ENCODE results near the gene FHOD3. TPM values are rescaled to one million over a fixed set of nuclear protein-coding genes. Genes with fewer than 3 reads are reported as not detected.

Gene FHOD3
- polyA plus RNA-seq (ENCODE audit: insufficient read depth in 1 of 5, insufficient read length in 5 of 5, low replicate concordance in 1 of 5), result 1 to 10 TPM; 1.5 to 2.5 (median 2.1) TPM
- long read RNA-seq, donor 1, result 0 reads
- long read RNA-seq, donor 2, result 0 reads
- long read RNA-seq, donor 3, partial matches to known transcripts, result 108 of 164 reads
- long read RNA-seq, donor 3, other reads (novel, unspliced or antisense), result 56 of 164 reads
- long read RNA-seq, donor 4, result 0 reads
- long read RNA-seq, donor 5, partial matches to known transcripts, result 334 of 410 reads
- long read RNA-seq, donor 5, other reads (novel, unspliced or antisense), result 76 of 410 reads
- long read RNA-seq, donor 6, full-length matches to known transcripts, result 1 of 1 reads
- long read RNA-seq, donor 6, partial matches to known transcripts, result 0 of 1 reads
- long read RNA-seq, donor 6, other reads (novel, unspliced or antisense), result 0 of 1 reads
- long read RNA-seq, donor 7, partial matches to known transcripts, result 25 of 115 reads
- long read RNA-seq, donor 7, other reads (novel, unspliced or antisense), result 90 of 115 reads
- long read RNA-seq, donor 8, partial matches to known transcripts, result 30 of 35 reads
- long read RNA-seq, donor 8, other reads (novel, unspliced or antisense), result 5 of 35 reads

DNA sequence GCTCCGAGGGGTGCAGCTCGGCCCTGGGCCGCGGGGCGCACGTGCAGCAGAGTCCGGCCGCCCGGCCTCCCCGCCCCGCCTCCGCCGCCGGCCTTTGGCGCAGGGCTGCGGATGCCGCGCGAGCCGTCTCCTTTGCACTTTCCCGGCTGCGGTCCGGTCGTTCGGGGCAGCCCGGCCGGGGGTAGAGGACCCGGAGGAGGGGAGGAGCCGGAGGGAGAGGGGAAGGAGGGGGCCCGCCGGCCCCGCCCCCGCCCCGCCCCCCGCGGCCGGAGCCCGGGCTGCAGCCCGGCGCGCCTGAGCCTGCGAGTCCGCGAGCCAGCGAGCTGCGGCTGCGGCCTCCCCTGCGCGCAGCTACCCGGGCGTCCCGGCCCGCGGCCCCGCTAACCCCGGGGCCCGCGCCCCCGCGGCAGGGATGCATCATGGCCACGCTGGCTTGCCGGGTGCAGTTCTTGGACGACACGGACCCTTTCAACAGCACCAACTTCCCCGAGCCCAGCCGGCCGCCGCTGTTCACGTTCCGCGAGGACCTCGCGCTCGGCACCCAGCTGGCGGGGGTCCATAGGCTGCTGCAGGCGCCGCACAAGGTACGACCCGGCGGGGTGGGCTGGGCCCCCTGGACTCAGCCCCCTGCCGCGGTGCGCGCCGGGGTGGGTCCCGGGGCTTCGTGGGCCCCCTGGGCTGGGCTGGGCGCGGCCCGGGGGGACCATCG, at the start of gene FHOD3:
Gene FHOD3, plus strand, starts transcription at position 297 of the 709 bp plus-strand sequence. Its CDS starts 123 bp downstream, at position 420.
- peak; percentile 17 to 23 for DNase-seq

DNA sequence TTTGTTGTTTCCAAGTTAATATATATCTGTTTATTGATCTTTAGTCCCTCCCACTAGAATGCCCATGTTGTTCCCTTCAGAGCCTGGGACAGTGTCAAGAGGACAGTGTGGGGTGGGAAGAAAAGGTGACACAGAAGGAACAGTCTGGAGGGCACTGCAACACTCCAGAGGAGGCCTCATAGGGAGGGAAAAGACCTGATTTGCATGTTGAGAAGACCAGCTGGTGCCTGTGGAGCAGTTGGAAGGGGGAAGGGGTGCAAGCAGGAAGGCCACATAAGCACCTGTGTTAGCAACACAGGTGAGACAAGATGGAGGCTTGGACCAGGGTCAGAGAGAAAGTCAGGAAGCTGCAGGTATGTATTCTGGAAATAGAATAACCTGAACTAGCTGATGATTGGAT, 48.1 kb upstream of the FHOD3 start:
- DNase-seq, result no peak

DNA sequence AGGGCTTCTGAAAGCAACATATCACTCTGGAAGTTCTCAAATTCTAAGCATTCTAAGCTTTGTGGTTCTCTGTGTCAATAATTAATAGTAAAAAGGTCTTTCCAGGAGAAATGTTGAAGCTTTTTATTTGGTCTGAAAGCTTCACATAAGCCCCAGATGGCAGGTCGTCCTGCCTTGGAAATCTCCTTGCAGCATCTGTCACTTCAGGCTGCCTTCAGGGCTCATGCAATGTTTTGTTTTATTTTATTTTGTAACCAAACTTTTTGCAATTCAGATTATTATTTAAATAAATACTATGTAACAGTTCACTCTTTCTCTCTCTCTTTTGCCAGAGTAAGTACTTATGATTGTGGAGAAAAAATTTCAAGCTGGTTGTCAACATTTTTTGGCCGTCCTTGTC, 46.7 kb upstream of the FHOD3 start:
- no peak for DNase-seq

DNA sequence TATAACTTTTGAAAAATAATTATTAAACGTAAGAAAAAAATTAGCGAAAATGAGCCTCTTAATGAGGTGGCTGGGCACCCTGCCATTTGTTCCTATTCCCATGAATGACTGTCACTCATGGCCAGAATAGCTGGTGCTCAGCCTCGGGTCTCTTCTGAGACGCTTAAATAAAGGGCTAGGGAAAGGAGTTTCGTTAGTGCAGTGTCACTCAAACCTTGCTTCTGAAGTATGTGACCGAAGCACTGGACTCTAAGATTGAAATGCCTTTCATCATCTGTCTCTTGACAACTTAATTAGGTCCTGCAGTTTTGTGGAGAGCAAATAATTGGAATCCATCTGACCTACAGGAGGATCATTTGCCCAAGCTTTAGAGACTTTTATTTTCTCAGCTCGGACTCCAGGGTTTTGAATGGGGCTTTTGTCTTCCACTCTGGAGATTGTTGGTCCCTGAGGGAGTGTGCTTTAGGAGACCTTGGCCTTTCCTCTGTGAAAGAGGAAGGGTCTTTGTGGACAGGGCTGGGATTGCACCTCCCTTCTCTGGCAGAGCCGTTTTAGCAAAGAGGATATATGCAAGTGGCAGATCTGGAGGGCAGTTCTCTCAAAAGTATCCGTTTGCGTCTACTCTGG, 42.3 kb upstream of the FHOD3 start:
- no peak for DNase-seq

DNA sequence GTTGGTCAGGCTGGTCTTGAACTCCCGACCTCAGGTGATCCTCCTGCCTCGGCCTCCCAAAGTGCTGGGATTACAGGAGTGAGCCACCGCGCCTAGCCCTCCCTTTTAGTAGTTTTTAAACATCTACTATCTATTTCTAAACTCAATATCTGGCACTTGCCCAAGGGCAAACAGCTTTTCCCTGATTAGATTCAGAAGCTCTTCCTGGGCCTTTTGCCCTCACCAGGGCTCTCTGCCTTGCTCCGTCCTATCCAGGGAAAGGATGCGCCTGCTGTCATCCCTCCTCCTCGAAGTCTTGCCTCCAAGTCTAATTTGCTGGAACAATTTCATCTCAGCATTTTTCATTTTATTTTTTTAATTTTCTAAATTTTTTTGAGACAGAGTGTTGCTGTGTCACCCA, 41.4 kb upstream of the FHOD3 start:
- DNase-seq, result no peak

DNA sequence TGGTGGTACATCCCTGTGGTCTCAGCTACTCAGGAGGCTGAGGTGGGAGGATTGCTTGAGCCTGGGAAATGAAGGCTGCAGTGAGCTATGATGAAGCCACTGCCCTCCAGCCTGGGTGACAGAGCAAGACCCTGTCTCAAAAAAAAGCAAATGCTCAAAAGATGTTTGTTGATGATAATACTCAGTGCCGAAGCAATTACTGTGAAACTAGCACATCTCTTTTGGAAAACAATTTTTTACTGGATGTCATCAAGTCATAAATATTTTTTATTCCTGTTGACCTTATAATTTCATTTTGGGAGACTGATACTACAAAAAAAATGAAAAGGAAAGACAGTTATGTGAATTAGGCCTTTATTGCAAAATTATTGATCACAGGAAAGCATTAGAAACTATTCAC, 34.5 kb upstream of the FHOD3 start:
- DNase-seq, result no peak

DNA sequence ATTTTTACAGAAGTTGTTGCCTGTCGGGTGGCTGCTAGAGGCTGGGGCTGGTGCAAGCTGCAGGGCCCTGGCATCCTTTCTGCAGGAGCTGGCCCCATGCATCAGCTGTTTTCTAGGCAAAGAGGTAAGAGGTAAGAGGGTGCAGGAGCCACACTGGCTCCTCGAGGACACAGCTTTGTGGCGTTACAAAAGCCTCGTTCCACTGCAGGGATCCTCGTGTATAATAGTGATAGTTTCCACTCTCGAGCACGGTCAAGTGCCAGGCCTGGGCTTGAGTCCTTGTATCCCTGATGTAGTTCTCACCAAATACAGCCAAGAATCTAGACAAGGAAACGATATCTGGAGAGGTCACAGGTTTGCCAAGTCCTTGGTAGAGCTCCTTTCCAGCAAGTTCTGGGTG, 33.2 kb upstream of the FHOD3 start:
- DNase-seq, result no peak

DNA sequence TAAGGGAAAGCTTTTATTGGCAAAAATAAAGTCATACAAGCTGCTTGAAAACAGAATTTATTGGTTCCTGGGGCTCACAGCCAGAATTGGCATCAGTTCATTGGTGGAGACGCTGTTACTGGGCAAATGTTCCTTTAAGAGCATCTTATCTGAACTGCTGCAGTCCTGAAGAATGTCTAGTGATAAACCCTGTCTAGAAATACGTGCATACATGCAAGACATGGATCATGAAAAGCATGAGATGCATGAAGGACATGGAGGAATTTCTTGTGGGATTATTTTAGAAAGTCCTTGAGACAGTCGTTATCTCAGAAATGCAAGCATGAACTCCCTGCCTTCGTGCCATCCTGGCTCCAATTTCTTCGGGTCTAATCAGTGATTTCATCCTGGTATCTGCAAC, 32.5 kb upstream of the FHOD3 start:
- no peak for DNase-seq

DNA sequence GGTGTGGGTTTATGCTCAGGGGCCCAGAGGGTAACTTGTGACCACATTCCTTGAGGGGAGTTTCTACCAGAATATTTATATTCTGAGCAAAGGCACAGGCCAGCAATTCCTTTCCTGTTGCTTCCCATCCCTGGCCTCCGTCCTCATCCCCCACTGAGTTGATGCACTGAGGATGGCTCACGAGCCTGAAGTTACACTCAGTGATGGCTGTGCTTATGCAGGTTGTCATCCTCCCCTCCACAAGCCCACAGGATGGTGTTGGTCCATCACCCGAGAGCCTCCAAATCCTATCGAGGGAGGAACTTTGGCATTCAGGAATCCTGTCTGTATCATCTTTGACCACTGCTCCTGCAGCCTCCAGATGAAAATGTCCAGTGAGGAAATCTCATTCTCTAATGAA, 28.4 kb upstream of the FHOD3 start:
- no peak for DNase-seq

DNA sequence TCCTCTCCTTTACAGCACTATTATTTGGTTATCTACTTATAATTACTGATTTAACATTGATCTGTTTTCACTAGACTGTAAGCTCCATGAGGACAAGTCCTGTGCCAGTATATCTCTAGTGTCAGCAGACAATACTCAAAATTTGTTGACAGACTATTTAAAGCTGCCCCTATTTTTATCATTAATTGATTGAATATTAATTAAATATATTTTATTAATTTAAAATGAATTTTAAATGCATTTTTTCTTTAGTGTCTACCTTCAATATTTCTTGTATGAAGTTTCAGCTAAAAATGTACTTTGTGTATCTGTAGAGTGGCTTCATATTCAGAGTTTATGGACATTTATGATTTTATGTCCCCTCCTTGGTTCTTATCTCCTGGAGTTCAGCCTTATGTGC, 26.4 kb upstream of the FHOD3 start:
- DNase-seq, result no peak

DNA sequence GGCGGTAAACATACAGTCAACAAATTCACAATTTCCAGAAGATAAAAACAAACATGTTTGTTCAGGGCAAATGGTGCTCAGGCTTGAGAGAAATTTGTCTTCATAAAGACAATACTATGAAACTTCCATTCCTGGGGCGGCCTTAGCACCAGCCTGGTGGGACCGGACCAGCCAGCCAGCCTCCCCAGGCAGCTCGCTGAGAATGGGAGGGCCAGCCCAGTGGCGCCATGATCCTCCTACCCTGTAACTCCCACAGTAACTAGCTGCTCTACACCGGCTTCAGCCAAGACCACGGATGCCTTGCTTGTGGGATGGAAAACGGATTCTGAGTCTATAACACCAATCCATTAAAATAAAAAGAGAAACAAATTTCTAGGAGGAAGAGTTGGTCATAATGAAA, 24.2 kb upstream of the FHOD3 start:
- no peak for DNase-seq

DNA sequence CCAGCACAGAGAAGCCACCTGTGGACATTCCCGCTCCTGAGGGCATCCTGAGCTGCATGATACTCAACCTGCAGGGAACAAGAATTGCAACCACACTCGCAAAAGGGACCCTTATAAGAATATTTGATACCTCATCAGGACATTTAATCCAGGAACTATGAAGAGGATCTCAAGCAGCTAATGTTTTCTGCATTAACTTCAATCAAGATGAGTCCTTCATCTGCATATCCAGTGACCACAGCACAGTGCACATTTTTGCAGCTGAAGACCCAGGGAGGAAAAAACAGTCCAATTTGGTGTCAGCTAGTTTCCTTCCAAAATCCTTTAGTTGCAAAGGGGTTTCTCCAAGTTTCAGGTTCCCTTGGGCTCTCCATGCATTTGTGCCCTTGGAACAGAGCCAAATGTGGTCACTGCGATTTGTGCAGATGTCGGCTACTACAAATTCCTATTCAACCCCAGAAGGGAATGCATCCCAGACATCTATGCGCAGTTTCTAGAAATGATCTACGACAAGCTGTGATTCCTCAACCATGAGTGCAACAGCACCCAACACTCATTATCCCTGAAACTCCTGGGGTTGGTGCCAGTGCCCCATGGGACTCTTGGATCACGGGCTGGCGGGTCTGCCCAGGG, 23.3 kb upstream of the FHOD3 start:
- DNase-seq, result no peak

DNA sequence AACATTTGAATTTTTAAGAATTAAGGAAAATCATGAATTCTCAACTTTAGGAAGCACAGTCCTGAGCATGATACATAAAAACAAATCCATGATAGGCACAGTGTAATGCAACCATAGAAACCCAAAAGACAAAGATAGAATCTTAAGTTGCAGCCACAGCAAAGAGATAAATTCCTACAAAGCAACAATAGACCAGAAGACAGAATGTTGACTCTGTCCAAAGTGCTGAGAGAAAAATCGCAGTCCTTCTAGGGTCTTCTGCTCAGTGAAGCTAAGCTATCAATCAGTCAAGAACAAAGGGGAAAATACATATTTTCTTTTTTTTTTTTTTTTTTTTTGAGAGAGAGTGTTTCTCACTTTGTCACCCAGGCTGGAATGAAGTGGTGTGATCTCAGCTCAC, 22.0 kb upstream of the FHOD3 start:
- DNase-seq, result no peak

DNA sequence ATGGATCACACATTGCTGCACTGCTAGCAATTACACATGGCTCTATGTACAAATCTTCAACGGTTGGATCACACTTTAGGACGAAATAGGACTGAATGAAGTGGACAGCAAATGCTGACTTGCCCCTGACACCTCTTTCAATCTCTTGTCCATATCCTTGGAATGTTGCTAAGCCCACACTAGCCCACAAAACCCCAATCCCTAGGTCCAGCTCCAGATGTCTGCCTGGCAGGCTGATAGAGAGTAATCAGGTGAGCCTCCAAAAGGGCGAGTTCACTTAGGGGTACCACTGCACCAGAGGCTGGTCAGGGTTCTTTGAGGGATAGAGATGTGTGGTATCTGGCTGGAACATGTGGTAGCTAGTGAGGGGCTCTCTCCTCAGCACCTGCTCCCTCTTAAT, 18.5 kb upstream of the FHOD3 start:
- DNase-seq, result no peak

DNA sequence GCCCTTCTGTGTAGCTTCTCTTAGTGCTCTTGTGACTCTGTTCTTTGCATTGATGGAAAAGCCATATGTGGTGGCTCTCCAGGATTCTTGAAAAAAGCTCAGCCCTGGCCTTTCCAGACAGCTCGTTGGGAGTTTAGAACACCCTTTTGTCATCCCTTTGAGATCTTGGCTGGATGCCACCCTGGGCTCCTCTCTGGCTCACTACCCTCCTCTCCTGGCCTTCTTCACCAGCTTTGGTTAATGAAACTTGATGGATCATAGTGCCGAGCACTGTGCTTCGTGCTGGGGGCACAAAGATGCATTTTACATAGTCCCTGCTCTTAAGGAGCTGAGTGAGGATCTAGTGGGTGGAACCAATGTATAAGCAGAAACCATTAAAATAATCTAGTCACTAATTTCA, 15.6 kb upstream of the FHOD3 start:
- DNase-seq, result no peak

DNA sequence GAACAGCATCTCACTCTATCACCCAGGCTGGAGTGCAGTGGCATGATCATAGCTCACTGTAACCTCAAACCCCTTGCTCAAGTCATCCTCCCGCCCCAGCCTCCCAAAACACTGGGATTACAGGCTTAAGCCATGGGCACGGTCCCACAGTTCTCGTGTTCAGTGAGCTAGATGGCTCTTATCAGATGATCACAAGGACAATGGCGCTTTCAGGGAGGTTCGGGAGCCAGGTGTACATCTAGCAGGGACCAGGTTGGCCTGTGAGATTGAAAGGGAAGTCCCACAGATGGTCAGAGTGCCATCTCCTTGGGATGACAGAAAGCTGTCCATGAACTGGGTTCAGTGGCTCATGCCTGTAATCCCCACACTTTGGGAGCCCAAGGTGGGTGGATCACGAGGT, 14.1 kb upstream of the FHOD3 start:
- DNase-seq, result no peak

DNA sequence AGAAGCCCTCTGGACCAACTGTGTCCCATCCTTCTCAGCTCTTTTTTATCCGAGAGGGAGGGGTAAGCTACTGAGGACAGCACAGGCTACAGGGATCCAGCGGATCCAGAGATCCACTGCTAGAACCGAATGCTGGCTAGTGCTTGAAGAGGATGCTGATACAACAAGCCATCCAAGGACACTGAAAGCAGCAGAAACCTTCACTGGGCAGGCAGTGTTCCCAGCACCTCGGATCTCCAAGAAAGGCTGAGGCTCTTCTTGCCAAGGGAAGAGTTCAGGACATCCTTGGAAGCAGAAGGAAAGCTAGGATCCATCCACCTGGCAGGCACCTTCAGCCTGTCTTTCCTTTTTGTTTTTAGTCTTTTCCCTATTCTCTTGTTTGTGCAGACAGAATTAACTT, 13.2 kb upstream of the FHOD3 start:
- DNase-seq, result no peak

DNA sequence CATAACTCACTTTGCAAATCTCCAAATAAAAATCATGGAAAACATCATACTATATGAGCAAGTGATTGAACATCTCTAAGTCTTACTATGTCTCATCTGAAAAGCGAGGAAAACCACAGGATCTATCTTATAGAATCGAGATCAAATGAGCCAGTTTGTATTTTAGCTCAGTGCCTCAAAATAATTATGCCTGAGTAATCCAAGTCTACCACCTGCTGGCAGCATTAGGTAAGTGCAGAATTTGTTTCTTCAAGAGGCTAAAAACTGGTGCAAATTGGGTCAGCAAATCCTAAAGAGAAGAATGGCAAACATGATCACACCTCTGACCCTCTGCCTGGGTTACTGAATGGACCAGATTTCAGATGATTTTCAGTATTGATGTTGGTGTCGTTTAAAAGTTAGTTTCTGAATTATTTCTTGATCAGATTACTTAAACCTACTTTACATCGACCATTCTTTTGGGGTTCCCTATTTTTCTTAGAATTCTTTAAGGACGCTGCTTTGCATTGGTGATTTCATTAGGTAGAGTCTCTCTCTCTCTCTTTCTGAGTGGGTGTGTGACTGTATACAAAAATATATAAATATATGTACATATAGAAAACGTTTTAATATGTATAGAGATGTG, 12.7 kb upstream of the FHOD3 start:
- peak; percentile 44 to 51 for DNase-seq

DNA sequence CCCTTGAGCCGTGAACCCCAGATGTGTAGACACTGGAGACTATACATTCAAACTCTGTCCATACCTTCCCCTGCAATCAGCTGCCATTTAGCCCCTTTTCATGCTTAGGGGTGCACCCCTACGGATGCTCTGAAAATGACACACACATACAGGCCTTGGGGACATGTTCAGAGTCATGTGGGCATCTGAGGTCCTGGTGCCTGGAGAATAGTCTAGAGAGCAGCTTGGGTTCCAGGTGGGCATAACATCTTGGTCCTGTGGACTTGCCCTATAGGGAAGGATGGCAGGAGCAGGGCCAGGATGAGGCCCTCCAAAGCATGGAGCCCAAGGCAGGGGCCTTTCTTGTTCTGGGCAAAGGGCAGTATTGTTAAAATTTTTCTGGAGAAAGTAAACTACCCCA, 9.9 kb upstream of the FHOD3 start:
- DNase-seq, result no peak

DNA sequence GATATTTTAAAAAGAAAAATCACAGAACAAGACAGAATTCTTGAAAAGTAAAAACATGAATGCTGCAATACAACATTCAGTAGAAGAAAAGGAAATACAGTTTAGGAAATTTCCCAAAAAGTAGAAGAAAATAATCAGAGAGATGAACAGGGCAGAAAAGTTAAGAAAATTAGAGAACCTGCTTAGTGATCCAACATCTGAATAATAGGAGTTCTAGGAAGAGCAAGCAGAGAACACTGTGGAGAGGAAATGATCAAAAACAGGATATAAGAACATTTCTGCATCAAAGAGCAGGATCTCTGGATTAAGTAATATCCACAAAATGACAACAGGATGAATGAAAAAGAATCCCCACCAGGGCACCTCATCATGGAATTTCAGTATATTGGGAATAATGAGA, 8.8 kb upstream of the FHOD3 start:
- DNase-seq, result no peak

DNA sequence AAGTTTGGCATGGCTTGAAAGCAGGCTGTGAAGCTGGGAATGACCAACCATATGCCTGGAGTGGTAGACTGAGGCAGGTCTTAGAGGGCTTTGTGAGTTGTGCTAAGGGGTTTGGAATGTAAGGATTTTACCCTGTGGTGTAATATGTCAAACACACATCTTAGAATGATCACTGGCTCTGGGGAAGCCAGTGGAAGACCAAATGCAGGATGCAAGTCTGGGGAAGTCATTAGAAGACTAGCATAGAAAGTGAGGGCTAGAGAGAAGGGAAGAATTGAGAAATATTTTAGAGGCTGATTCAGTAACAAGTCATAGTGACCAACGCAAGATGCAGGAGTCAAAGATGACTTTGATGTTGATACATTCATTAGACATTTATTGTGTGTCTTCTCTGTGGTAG, 3.5 kb upstream of the FHOD3 start:
- no peak for DNase-seq

DNA sequence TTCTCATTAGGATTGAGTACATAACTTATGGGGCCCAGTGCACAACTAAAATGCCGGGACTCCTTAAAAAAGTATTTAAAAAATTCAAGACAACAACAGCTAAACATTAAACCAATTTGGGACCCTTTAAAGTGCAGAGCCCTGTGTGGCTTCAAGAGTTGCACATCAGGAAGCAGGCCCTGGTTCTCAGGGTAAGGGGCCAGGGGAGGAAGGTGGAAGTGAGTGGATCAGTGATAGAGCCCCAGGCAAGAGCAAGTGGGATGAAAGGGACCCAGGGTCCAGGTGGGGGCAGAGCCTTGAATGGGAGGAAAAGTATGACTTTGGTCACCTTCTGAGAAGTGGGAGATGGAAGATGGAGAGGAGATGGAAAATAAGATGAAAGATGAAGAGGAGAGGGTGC, 2.3 kb upstream of the FHOD3 start:
- no peak for DNase-seq
